HG03196 (cell line): ENCODE measurements around the gene MGP.

Source experiments
- ATAC-seq: cut with Tn5 transposase; IDR thresholded peaks from one replicate; pipeline ENCODE4 v1.9.1; 2021; ENCODE audit not compliant: unreplicated experiment

The MGP gene

GRCh38 chr12:14868916-14869506, 16.6 kb downstream of the MGP start:
- no peak for ATAC-seq

- no peak for ATAC-seq
Measured at GRCh38 chr12:14860490-14860889, 25.2 kb downstream of the MGP start.

- no peak for ATAC-seq
Measured at GRCh38 chr12:14858513-14858912, 27.1 kb downstream of the MGP start.

- no peak for ATAC-seq
Measured at GRCh38 chr12:14854586-14855183, 31.0 kb downstream of the MGP start.

- ATAC-seq = no peak
Measured at GRCh38 chr12:14853961-14854360, 31.7 kb downstream of the MGP start.

- no peak for ATAC-seq
Measured at GRCh38 chr12:14852880-14853279, 32.8 kb downstream of the MGP start.

GRCh38 chr12:14850929-14851663, 34.6 kb downstream of the MGP start:
- ATAC-seq = no peak

GRCh38 chr12:14849661-14850060, 36.0 kb downstream of the MGP start:
- ATAC-seq = no peak

- no peak for ATAC-seq
Measured at GRCh38 chr12:14846876-14847580, 38.6 kb downstream of the MGP start.

- ATAC-seq = no peak
Measured at GRCh38 chr12:14846042-14846587, 39.5 kb downstream of the MGP start.

GRCh38 chr12:14845350-14845750, 40.3 kb downstream of the MGP start:
- ATAC-seq = no peak

GRCh38 chr12:14844401-14844800, 41.3 kb downstream of the MGP start:
- no peak for ATAC-seq

- ATAC-seq = no peak
Measured at GRCh38 chr12:14843425-14843887, 42.2 kb downstream of the MGP start, which contains the start of gene ART4. TSS of gene ART4 (minus strand) at chr12:14843526. CDS start at chr12:14843113, 413 bp downstream.

- no peak for ATAC-seq
Measured at GRCh38 chr12:14842315-14842714, 43.3 kb downstream of the MGP start.

- no peak for ATAC-seq
Measured at GRCh38 chr12:14841761-14842160, 43.9 kb downstream of the MGP start.

- no peak for ATAC-seq
Measured at GRCh38 chr12:14840616-14841015, 45.0 kb downstream of the MGP start.

- no peak for ATAC-seq
Measured at GRCh38 chr12:14839262-14839661, 46.4 kb downstream of the MGP start.

- no peak for ATAC-seq
Measured at GRCh38 chr12:14836336-14837210, 49.1 kb downstream of the MGP start.

GRCh38 chr12:14834509-14834908, 51.1 kb downstream of the MGP start:
- no peak for ATAC-seq

GRCh38 chr12:14833952-14834351, 51.7 kb downstream of the MGP start:
- ATAC-seq = no peak
